Lower leg skin (tissue), 3 donors: ENCODE results near the gene PCCA.

ENCODE experiments used
- CTCF ChIP-seq, 3 donors: fragments of 450-650 bp; IDR thresholded peaks; one replicate each; pipeline ENCODE4 v1.5.1; 2016; ENCODE audit warnings: antibody characterized with exemption in 3 of 3, mild to moderate bottlenecking in 3 of 3, moderate library complexity in 2 of 3
- POLR2A ChIP-seq, 2 donors: fragments of 450-650 bp; IDR thresholded peaks; one replicate each; pipeline ENCODE4 v1.6.1; 2016 to 2017; ENCODE audit warnings: antibody characterized with exemption in 2 of 2, mild to moderate bottlenecking in 1 of 2, moderate library complexity in 1 of 2

- TF ChIP-seq CTCF (IDR thresholded peaks at IDR 0.05) (no peak), POLR2A (IDR thresholded peaks at IDR 0.05) (no peak)
Measured at GRCh38 chr13:100536643-100537180, 447.8 kb downstream of the PCCA start.
